NCI-H1092 treated with DMSO at 0.1 percent for 48 hours (cell line): ENCODE data around the gene TTLL11.

Experiments
- DNase-seq: peaks from one replicate; lab custom pipeline; 2025; lab: John Stamatoyannopoulos, UW

The TTLL11 gene

DNA sequence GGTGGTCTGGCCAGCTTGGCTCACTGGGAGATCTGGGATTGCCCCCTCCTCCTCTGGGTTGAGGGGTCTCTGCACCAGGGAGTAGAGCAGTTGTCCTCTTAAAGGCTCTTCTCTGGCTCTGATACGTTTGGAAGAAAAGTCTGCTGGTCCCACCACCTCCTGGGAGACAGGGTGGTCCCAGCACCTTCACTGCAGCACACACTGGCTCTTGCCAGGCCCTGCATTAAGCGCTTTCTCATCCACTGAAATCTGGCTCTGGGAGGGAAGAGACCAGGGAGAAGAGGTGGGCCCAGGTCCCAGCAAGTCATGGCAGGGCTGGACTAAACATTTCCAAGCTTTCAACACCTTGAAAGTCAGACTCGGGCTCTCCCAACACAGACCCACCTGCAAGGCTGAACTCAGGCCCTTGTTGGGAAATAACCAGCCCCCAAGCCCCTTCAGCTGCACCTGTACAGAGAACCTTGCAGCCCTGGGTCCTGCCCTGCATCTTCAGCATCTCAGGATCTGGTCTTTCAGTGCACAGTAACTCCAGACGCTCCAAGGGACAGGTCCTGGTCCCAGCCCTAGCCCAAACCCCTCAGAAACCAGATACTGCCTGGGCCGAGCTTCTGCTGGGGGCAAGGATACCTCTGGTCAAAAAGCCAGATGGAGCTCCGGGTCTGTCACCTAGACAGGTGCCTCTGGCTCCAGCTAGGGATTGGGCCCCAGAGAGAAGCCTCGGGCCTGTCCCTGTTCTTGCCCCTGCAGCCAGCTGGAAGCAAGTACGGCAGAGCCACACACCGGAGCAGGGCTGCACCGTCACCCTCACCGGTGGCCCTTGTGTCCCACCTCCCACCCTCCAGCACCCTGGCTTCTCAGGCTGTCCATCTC, 307.2 kb downstream of the TTLL11 start:
- no peak for DNase-seq

DNA sequence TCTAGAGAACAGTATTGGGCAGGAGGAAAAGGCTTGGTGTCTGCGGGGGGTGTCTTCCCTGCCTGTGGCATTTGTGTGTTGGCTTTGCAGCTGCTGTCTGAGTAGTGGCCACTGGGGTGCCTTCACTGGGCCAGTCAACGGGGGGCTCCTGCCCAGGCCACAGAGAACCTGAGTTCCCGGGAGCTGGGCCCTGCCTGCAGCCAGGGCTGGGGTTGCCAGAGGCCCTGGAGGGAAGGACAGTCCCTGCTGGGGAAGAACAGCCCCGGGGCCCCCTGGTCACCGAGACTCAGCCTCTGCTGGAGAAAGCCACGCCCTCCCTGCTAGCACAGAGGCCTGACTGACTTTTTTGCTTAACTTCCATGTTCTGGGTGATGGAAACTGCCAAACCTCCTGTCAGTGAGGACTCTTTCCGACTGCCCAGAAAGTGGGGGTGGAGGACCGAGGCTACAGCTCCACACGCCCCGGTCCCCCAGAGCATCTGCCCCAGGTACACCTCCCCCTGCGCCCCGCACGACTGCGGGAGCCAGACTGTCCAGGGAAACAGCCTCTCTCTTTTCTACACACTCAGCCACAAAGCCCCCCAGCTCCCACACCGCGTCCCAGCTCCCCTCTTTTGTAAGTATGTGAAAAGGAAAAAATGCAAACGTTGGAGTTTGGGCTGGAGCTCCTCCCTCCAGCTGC, 308.2 kb downstream of the TTLL11 start:
- no peak for DNase-seq

DNA sequence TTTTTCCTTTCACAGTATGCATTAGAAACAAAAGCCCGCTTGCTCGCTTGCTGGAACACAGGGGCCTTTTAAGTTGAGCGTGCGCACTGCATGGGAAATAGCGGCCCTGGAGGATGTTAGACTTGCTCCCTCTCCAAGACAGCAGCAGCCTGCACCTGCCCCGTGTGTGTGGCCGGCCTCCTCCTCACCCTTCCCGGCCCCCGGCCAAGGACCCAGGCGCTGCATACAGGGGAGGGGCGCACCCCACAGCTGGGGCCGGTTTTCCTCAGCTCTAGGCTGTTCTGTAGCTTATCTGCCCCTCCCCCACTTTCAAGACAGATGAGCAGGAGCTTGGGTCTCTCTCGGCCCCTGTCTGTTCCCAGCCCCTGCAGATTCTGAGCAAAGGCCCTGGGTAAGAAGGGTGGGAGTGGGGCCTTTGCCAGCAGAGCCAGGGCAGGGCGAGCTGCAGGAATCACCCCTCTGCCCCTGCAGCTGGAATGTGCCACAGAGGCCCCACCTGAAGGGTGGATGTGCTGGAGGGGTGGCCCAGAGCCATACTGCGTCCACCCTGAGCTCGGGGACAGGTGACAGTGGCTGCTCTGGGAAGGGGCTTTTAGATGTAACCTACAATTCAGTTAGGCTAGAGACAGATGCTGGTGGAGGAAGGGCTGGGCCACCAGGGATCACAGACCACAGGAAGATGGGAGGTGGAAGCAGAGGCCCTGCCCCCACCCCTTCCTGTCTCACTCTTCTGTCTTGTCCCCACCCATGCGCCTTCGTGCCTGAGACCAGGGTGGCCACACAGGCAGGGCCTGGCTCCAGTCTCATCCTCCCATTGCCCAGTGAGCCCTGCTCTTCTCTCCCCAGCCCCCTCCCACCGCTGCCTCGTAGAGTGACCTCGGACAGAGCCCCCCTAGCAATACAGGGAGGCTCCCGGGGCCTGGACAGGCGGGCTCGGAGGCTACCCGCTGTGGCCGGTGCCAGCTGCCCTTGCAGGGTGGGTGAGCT, 309.3 kb downstream of the TTLL11 start:
- DNase-seq, result no peak

DNA sequence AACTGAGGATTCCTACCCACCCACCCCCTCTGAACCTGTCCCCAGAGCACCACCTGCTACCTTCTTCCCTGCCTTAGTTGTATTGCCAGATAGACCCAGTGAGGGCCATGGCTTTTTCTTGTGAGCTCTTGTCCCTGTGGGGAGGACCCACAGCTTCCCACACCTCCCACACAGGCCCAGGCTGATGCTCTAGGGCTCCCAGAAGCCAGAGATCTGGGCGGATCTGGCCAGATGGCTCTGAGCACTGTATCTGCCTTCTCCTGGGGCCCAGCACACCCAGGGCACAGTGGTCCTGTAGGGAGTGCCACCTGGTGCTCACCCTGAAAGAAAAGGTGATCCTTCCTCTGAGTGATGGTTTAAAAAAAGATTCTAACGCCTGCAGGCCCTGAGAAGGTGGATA, 310.0 kb downstream of the TTLL11 start:
- no peak for DNase-seq

DNA sequence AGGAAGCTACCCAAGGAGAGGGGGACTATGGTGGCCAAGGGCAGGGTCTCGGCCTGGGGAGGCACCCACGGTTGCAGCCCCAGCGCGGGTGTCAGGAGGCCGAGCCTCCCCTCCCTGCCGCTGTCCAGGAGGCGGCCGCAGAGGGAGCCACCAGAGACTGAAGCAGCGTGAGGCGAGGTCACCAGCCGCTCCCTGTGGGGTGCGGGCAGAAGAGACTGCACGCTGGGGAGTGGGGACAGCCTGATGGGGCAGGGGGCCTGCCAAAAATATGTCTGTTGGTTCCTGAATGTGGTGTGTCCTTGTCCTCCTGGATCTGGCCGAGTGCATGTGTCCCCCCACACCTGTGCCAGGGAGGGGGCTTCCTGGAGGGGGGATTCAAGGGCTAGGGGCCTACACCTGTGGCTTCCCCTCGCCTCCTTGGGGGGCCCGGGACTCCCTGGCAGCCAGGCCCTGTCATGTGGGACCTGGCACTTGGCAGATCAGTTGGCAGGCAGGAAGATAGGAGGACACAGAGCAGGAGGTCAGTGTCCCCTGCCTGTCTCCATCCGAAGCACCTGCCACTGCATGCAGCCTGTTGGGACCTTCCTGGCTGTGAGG, 310.5 kb downstream of the TTLL11 start:
- no peak for DNase-seq

DNA sequence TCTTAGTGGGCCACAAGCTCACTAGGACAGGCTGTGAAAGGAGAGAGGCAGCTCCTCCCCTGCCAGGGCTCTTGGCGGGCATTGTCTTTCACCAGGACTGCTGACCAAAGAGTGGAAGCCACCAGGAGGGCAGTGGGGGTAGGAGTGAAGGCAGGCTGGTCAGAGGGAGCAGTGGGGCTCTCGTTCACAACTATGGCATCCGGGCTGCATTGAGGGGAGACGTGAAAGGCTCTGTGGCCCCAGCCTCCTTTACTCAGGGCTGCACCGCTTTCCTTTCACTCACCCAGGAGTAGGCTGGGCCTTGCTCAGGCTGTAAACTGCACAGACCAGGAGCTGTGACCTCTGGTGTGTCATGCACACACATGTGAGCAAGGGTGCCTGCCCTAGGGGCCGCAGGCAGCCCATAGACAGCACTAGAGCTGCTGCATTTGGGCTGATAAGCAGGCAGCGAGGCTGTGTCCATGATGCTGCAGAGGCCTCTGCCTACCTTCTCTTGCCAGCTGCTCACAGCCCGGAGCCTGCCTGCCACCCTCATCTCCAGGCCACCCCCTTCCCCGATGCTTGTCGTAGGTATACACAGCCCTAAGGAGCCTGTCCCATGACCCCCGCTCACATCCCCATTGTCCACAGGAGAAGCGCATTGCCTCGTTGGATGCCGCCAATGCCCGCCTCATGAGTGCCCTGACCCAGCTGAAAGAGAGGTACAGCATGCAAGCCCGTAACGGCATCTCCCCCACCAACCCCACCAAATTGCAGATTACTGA, 311.2 kb downstream of the TTLL11 start:
- no peak for DNase-seq

DNA sequence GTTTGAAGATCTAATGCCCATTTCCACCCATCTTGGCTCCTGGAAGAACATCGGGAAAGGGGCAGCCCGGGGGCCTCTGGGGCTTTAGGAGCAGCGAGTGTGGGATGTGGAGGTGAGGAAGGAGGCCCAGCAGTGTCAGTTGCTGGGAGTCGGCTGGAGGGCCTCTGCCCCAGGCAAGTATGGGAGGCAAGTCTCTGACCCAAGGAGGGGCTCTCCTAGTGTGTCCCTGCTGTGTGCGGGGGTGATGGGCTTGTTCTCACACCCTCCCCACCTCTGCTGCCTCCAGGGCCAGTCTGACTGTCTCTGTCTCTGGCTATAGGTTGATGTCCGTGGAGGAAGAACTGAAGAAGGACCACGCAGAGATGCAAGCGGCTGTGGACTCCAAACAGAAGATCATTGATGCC, 312.0 kb downstream of the TTLL11 start:
- DNase-seq, result no peak

DNA sequence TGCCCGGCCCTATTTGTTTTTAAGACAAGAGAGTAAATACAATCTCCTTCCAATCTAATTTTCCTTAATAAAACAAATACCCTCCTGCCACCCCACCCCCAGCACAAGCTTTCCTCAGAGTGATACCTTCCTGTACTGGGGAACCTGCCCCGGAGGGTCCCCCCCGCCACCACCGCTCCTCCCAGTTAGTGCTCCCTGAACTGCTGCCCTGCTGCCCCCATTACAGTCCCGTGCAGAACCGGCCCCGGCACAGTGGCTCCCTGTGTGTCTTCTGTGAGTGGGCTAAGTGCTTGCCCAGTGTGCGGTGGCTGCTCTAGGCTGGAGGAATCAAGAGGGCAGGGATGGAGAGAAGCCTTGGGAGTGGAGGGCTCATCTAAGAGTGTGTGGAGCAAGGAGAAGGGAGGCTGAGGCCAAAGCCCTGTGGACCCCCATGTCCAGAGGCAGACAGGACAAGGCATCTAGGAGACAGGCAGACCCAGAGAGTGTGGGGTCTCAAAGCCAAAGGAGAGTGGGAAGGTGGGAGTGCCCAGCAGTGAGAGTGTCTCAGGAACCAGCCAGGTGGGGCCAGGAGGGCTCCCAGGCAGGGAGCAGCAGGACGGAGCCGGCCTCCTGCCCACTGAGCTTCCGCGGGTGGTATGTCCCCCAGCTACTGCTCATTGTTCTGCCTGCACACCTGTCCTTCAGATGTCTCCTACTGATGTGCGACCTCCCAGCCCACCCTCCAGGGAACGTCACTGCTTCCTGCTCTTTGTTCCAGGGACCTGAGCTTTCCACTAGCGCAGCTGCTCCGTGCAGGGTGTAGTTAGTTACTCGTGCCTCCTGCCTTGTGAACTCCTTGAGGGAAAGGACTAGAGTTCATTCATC, 312.7 kb downstream of the TTLL11 start:
- DNase-seq, result no peak

DNA sequence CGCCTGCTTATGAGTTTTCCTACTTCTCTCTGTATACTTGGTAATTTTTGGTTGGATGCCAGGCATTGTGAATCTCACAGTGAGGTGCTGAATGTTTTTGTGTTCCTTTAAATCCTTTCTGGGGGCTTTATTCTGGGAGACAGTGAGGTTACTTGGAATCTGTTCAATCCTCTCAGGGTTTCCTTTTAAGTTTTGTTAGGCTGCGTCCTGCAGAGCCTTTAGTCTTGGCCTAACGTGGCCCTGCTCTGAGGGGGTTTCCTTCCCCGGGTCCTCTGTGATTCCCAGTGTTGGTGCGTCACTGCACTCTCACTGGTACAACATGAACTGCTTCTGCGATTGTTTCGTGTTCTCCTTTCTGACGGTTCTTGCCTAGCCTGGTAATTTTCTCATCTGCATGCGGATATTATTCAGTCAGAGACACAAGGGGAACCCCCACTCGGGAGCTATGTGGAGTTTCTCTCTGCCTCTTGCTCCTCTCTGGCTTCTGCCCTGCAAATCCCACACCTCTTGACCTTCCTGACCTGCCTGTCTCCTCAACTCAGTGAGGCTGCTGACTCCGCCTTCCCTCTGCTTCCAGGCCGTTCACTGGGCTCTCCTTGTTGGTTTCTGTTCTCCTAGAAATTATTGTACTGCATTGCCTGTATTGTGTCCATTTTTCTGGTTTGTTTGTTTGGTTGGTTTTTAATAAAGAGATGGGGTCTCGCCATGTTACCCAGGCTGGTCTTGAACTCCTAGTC, 313.6 kb downstream of the TTLL11 start:
- no peak for DNase-seq

DNA sequence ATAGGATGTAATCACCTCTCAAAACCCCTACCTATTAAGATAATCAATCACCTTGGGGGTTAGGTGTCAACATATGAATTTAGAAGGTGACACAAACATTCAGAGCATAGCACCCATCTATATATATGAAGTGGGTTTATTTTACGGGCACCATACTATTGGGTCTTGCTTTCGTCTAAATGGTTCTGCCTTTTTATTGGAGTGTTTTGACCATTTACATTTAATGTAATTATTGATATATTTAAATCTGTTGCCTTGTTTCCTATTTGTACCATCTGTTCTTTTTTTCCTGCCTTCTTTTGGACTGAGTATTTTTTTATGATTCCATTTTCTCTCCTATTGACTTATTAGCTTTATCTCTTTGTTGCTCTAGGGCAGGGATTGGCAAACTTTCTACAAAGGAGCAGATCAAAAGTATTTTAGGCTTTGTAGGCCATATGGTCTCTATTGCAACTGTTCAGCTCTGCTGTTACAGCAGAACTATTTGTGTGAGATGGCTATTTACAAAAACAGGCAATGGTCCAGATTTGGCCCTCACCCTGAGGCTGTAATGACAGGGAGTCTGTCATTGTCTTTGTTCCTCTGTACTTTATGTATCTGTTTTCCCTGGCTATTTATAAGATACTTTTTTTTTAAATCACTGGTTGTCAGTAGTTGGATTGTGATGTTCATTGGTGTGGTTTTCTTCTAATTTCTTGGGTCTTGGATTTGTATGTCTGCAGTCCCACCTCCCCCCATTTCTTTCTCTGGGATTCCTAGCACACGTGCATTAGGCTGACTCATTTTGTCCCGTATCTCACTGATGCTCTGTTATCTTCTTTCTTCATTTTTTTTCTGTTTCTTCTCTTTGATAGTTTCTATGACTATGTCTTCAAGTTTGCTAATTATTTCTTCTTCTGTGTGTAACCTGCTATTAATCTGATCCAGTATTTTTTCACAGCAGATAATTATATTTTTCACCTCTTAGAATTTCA, 314.6 kb downstream of the TTLL11 start:
- no peak for DNase-seq

DNA sequence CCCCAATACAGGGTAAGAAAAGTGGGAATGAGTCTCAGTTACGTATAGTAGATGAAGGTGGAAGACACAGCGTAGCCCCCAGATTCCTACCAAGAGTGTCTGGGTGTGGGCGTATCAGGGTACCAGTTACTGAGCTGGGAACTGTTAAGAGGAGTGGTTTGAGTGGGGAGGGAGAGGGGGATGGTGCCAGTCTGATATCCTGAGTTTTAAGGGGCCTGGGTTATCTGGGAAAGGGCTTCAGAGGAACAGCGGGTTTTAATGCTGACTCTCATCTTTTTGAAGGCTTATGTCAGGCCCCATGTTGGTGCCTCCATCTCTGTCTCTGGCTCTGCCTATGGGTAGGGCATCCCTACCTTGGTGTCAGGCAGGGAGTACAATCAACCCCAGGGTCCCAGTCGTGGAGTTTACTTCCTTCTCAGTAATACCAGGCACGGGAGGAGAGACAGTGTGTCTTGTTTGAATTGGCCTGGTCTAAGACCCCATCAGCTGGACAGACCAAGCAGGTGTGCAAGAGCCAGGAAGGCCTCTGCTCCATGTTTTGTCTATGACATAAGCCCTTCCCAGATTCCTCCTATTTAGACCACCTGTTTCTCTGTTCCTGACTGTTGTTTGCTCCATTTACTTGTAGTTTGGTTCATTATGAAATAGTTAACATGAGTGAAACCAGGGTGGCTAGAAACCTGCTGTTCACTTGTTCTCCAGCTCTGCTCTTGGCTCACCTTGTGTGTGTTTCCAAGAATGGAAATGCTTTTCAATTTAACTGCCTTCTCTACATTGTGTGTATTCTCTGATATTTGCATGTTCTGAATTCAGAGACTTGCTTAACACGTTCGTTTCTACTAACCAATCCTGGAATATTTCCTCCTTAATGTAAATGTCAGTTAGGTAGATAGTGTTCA, 316.1 kb downstream of the TTLL11 start:
- no peak for DNase-seq

DNA sequence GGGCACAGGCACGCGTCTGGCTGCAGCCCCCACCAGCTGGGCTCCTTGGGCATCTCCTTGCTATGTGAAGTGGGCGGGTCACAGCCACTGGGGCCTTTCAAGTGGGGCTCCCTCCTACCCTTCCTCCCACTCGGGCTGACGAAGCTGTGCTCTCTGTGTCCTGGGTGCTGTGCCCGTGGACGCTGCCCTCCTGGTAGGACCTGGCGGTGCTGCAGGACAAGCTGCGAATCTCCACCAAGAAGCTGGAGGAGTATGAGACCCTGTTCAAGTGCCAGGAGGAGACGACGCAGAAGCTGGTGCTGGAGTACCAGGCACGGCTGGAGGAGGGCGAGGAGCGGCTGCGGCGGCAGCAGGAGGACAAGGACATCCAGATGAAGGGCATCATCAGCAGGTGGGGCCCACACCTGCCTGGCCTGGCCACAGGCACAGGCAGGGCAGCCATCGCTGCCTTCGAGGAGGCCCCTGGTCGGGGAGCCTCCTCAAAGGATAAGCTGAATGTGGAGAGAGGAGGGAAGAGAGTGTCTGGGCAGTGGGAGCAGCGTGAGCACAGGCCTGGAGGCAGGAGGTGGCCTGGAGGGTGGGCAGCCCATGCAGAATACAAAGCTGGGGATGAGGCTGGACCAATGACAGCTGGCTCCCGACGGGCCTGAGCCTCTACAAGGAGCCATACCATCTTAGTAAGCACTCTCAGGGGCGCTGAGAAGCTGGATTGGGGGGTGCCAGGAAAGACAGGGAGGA, 316.9 kb downstream of the TTLL11 start:
- no peak for DNase-seq

DNA sequence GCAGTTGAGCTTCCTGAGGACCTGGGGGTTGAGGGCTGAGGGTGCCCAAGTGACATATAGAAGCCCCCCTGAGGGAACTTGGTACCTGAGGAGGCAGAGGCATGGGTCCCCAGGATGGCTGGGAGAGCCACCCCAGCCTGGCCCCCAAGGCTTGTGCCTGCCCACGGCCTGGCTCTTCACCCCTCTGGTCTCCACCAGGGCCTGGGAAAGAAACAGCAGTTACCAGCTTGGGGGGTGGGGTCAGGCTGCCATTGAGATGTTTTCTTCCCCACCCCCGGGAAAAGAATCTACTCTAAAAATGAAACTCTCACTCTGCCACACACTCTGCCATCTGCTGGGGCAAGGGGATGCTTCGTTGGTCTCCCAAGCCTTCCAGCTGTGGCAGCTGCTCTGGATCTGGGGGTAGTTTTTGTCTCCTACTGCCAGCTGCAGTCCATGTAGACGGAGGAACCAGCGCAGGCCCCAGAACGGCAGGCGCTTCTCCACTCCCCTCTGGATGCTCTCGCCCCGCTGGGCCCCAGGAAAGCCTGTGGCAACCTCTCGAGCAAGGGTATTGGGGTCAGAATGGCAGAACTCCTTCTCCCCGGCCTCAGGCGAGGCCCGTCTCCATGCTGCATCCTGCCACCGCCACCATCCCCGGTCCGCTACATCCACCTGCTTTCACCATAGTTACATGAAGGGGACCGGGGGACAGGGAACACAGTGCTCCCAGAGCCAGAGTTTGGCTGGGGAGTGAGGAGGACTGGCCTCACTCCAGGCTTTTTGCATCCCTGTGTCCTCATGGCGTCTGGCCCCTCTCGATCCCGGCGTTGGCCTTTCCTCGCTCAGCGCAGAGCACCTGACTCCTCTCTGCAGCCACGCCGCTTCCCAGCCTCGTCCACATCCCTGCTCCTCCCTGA, 318.1 kb downstream of the TTLL11 start:
- DNase-seq, result no peak

DNA sequence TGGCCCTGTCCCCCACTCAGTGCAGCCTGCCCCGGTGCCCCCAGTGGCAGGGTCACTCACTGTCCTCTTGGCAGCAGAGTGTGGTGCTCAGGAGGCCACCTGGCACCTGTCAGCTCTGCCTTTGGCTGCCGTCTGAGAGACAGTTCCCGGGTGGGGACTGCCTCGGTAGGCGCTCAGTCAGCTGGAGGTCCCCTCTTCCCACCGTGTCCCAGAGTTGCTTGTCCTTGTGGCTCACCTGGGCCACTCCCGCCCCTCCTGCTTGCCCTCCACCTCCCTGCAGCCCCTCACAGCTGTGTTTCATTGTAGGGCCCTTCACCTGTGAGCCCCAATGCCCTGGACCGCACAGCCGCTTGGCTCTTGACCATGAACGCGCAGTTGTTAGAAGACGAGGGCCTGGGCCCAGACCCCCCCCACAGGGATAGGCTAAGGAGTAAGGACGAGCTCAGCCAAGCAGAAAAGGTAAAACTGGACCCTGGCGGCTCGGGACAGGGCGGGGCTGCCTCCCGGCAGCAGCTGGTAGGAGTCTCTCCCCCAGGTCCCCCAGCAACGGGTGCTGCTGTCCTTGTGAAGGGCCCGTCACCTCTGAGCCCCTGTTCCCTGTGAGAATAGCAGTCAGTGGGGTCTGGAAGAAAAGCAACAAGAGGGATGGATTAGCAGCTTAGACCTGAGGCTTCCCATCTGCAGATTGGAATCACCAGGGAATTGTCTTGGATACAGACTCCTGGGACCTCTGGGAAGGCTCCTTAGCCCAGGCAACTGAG, 319.0 kb downstream of the TTLL11 start:
- DNase-seq, result no peak
